Astrocyte (in vitro differentiated cells and primary cell): ENCODE results near the gene BANP. TPM values are rescaled to one million over a fixed set of nuclear protein-coding genes. Genes with fewer than 3 reads are reported as not detected.

Experiments
- DNase-seq: peaks from one replicate; pipeline ENCODE4 v3.0.0-alpha.2; 2010; ENCODE audit warnings: low read depth
- FAIRE-seq: peaks from 2 replicates; lab custom pipeline; 2011; peaks lifted over from hg19 to GRCh38; lab: Jason Lieb, UNC
- H2AFZ ChIP-seq: 2 replicates; pipeline ENCODE4 v1.6.0; 2012; ENCODE audit warnings: low read depth, low read length, inconsistent platforms
- H3K27ac ChIP-seq: 2 replicates; pipeline ENCODE4 v1.5.1; 2011; ENCODE audit warnings: low read depth, low read length, inconsistent platforms
- H3K27me3 ChIP-seq: 2 replicates; pipeline ENCODE4 v1.6.0; 2011; ENCODE audit warnings: low read length, inconsistent platforms; ENCODE audit not compliant: insufficient read depth
- H3K36me3 ChIP-seq: 2 replicates; pipeline ENCODE4 v1.5.1; 2011; ENCODE audit warnings: low read length, inconsistent platforms; ENCODE audit not compliant: insufficient read depth
- H3K4me1 ChIP-seq: 2 replicates; pipeline ENCODE4 v1.5.1; 2011; ENCODE audit warnings: low read length, inconsistent platforms; ENCODE audit not compliant: insufficient read depth
- H3K4me2 ChIP-seq: 2 replicates; pipeline ENCODE4 v1.6.0; 2012; ENCODE audit warnings: low read length, inconsistent platforms
- H3K4me3 ChIP-seq: 2 replicates; pipeline ENCODE4 v1.5.1; 2011; ENCODE audit warnings: low read depth, mild to moderate bottlenecking, low read length, inconsistent platforms; ENCODE audit not compliant: insufficient read depth
- H3K79me2 ChIP-seq: 2 replicates; pipeline ENCODE4 v1.6.0; 2012; ENCODE audit warnings: mild to moderate bottlenecking, low read length, inconsistent platforms; ENCODE audit not compliant: insufficient read depth
- H3K9ac ChIP-seq: 2 replicates; pipeline ENCODE4 v1.6.0; 2012; ENCODE audit warnings: mild to moderate bottlenecking, low read length, inconsistent platforms
- H3K9me3 ChIP-seq: 2 replicates; pipeline ENCODE4 v1.5.1; 2012; ENCODE audit warnings: low read depth, mild to moderate bottlenecking, low read length, inconsistent platforms; ENCODE audit not compliant: insufficient read depth
- H4K20me1 ChIP-seq: 2 replicates; pipeline ENCODE4 v1.6.0; 2012; ENCODE audit warnings: low read length, inconsistent platforms; ENCODE audit not compliant: insufficient read depth
- H3K27ac Mint-ChIP-seq: one replicate; pipeline ENCODE4 v1.8.0; 2021; ENCODE audit warnings: mild to moderate bottlenecking, mixed read lengths; ENCODE audit not compliant: unreplicated experiment
- H3K27me3 Mint-ChIP-seq: one replicate; pipeline ENCODE4 v1.8.0; 2021; ENCODE audit warnings: low read depth, mixed read lengths; ENCODE audit not compliant: unreplicated experiment
- H3K36me3 Mint-ChIP-seq: one replicate; pipeline ENCODE4 v1.8.0; 2021; ENCODE audit warnings: low read depth, mixed read lengths; ENCODE audit not compliant: unreplicated experiment
- H3K4me1 Mint-ChIP-seq: one replicate; pipeline ENCODE4 v1.8.0; 2021; ENCODE audit warnings: low read depth, mixed read lengths; ENCODE audit not compliant: unreplicated experiment
- H3K4me3 Mint-ChIP-seq: one replicate; pipeline ENCODE4 v1.8.0; 2021; ENCODE audit warnings: mild to moderate bottlenecking, moderate library complexity, mixed read lengths; ENCODE audit not compliant: unreplicated experiment
- H3K9me3 Mint-ChIP-seq: one replicate; pipeline ENCODE4 v1.8.0; 2021; ENCODE audit warnings: mild to moderate bottlenecking, mixed read lengths; ENCODE audit not compliant: unreplicated experiment
- CTCF ChIP-seq: IDR thresholded peaks from 2 replicates; pipeline ENCODE4 v1.5.1; 2011; ENCODE audit warnings: low read depth, mild to moderate bottlenecking, inconsistent platforms, low read length, moderate library complexity; ENCODE audit not compliant: insufficient read depth
- EZH2 ChIP-seq: IDR thresholded peaks from 2 replicates; pipeline ENCODE4 v1.6.1; 2012; ENCODE audit warnings: mild to moderate bottlenecking, low read length, inconsistent platforms; ENCODE audit not compliant: insufficient read depth
- total RNA-seq: library from RNA; stranded (reverse); gene quantifications from 2 replicates; pipeline ENCODE4 v1.2.1, GENCODE V29; 2021

Gene BANP
- total RNA-seq, 1 donor from 2014 or later, result 28.9 TPM

GRCh38 chr16:88070341-88070740 is 119.1 kb downstream of the BANP start:
- TF ChIP-seq CTCF (no peak), EZH2 (no peak)
- H4K20me1 ChIP-seq, result no peaks in the 10 kb centered on the region
- H3K4me1 ChIP-seq, result no peaks in the 10 kb centered on the region
- H3K4me3 ChIP-seq, result no peak overlapping the region
- H3K27me3 ChIP-seq, result no peaks in the 10 kb centered on the region
- no peak for DNase-seq
- FAIRE-seq, result no peak
- no peaks in the 10 kb centered on the region for H3K9me3 ChIP-seq
- Mint-ChIP-seq H3K27ac (no peak overlapping the region), H3K9me3 (no peaks in the 10 kb centered on the region), H3K4me3 (no peak overlapping the region), H3K4me1 (no peaks in the 10 kb centered on the region), H3K36me3 (peaks cover 10% of the 10 kb centered on the region), H3K27me3 (no peaks in the 10 kb centered on the region)
- H3K27ac ChIP-seq, result no peak overlapping the region
- no peak overlapping the region for H3K4me2 ChIP-seq
- no peaks in the 10 kb centered on the region for H3K36me3 ChIP-seq
- no peaks in the 10 kb centered on the region for H3K79me2 ChIP-seq
- H3K9ac ChIP-seq, result no peak overlapping the region
- no peak overlapping the region for H2AFZ ChIP-seq

GRCh38 chr16:88070989-88071625 is 119.9 kb downstream of the BANP start:
- Histone ChIP-seq H3K27me3 (no peaks in the 10 kb centered on the region), H3K4me2 (no peak overlapping the region), H4K20me1 (no peaks in the 10 kb centered on the region), H3K27ac (no peak overlapping the region), H3K4me3 (no peak overlapping the region), H3K9ac (no peak overlapping the region), H3K4me1 (no peaks in the 10 kb centered on the region), H2AFZ (no peak overlapping the region), H3K79me2 (no peaks in the 10 kb centered on the region), H3K36me3 (no peaks in the 10 kb centered on the region), H3K9me3 (no peaks in the 10 kb centered on the region)
- no peak overlapping the region for H3K27ac Mint-ChIP-seq
- H3K4me3 Mint-ChIP-seq, result no peak overlapping the region
- no peak for DNase-seq
- no peaks in the 10 kb centered on the region for H3K9me3 Mint-ChIP-seq
- FAIRE-seq, result no peak
- peaks cover 10% of the 10 kb centered on the region for H3K36me3 Mint-ChIP-seq
- TF ChIP-seq CTCF (no peak), EZH2 (no peak)
- no peaks in the 10 kb centered on the region for H3K4me1 Mint-ChIP-seq
- H3K27me3 Mint-ChIP-seq, result no peaks in the 10 kb centered on the region

GRCh38 chr16:88071908-88072307 is 120.7 kb downstream of the BANP start:
- Histone ChIP-seq H3K4me3 (no peak overlapping the region), H3K36me3 (no peaks in the 10 kb centered on the region), H3K9me3 (no peaks in the 10 kb centered on the region), H3K9ac (no peak overlapping the region), H3K79me2 (no peaks in the 10 kb centered on the region), H3K4me2 (no peak overlapping the region), H3K27ac (no peak overlapping the region), H2AFZ (no peak overlapping the region), H3K27me3 (no peaks in the 10 kb centered on the region), H3K4me1 (no peaks in the 10 kb centered on the region), H4K20me1 (no peaks in the 10 kb centered on the region)
- Mint-ChIP-seq H3K4me3 (no peak overlapping the region), H3K4me1 (no peaks in the 10 kb centered on the region), H3K9me3 (no peaks in the 10 kb centered on the region), H3K27ac (no peak overlapping the region), H3K27me3 (no peaks in the 10 kb centered on the region), H3K36me3 (peaks cover 10% of the 10 kb centered on the region)
- TF ChIP-seq EZH2, result no peak
- no peak for TF ChIP-seq CTCF
- DNase-seq (no peak), FAIRE-seq (no peak)
